ENCODE results near the gene RASEF. TPM values are rescaled to one million over a fixed set of nuclear protein-coding genes. Genes with fewer than 3 reads are reported as not detected.

RASEF gene
- total RNA-seq, 2 donors from 2014 or later, result 36.4 to 125 TPM

DNA sequence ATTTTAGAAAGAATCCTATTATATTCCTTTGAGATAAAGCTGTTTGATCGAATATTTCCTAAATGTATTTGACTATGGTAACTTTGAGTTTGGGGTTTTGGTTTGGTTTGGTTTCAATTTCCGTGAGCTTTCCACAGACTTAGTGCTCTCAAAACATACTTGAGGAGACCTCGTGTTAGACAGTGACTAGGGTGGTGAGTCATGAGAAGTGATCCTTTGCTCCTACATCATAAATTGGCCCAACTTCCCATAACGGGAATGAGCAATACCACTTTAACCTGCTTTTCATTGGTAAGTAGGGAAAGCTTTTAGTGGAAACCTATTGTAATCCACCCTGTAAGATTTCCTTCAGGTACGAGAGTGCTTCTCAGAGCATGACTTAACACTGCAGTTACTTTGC is 3.8 kb upstream of the RASEF start:
- DNase-seq (ENCODE audit: low spot score), result no peak
- Histone ChIP-seq H3K36me3 (no peaks in the 10 kb centered on the region), H3K4me3 (no peak overlapping the region), H3K4me1 (replicated peaks) (no peaks in the 10 kb centered on the region), H3K9me3 (no peaks in the 10 kb centered on the region), H3K27ac (no peak overlapping the region), H3K27me3 (replicated peaks; ENCODE audit: insufficient read depth) (no peaks in the 10 kb centered on the region)
- WGBS, result 73% methylated on average over 5 of the region's 5 CpGs
- intact Hi-C loops (cut with DNase I), result no loop called here
- TF ChIP-seq CTCF (IDR thresholded peaks at IDR 0.05) (no peak), POLR2AphosphoS5 (IDR thresholded peaks at IDR 0.05) (no peak)

- no peaks in the 10 kb centered on the region for H3K4me1 ChIP-seq (replicated peaks)
- intact Hi-C loops (cut with DNase I), result no loop called here
- no peak overlapping the region for H3K4me3 ChIP-seq
- H3K27ac ChIP-seq, result no peak overlapping the region
- no peaks in the 10 kb centered on the region for H3K36me3 ChIP-seq
- no peak for DNase-seq (ENCODE audit: low spot score)
- H3K27me3 ChIP-seq (replicated peaks; ENCODE audit: insufficient read depth), result no peaks in the 10 kb centered on the region
- 100% methylated on average over 1 of the region's 1 CpG for WGBS
- TF ChIP-seq CTCF (IDR thresholded peaks at IDR 0.05) (no peak), POLR2A (IDR thresholded peaks at IDR 0.05) (no peak), POLR2AphosphoS5 (IDR thresholded peaks at IDR 0.05) (no peak)
- no peaks in the 10 kb centered on the region for H3K9me3 ChIP-seq
Observed at GRCh38 chr9:83065233-83065632, 2.3 kb upstream of the RASEF start.

GRCh38 chr9:83061990-83062650 is 822 bp downstream of the RASEF start:
- H3K4me3 ChIP-seq, result peak overlapping the region; percentile 61 to 63
- DNase-seq (ENCODE audit: low spot score), result peak; percentile 41
- no peaks in the 10 kb centered on the region for H3K4me1 ChIP-seq (replicated peaks)
- no peaks in the 10 kb centered on the region for H3K9me3 ChIP-seq
- intact Hi-C loops (cut with DNase I), result no loop called here
- no peaks in the 10 kb centered on the region for H3K27me3 ChIP-seq (replicated peaks; ENCODE audit: insufficient read depth)
- 1% methylated on average over 53 of the region's 53 CpGs for WGBS
- TF ChIP-seq POLR2AphosphoS5 (IDR thresholded peaks at IDR 0.05) (no peak), CTCF (IDR thresholded peaks at IDR 0.05) (no peak), POLR2A (IDR thresholded peaks at IDR 0.05) (no peak)
- H3K36me3 ChIP-seq, result no peaks in the 10 kb centered on the region
- H3K27ac ChIP-seq, result peak overlapping the region; percentile 85 to 86

GRCh38 chr9:83061036-83061435 is 1.9 kb downstream of the RASEF start:
- no peaks in the 10 kb centered on the region for H3K9me3 ChIP-seq
- TF ChIP-seq POLR2AphosphoS5 (IDR thresholded peaks at IDR 0.05), result no peak
- TF ChIP-seq POLR2A (IDR thresholded peaks at IDR 0.05), result no peak
- no peak for TF ChIP-seq CTCF (IDR thresholded peaks at IDR 0.05)
- peak overlapping the region; percentile 85 to 86 for H3K27ac ChIP-seq
- no peaks in the 10 kb centered on the region for H3K27me3 ChIP-seq (replicated peaks; ENCODE audit: insufficient read depth)
- 61% methylated on average over 2 of the region's 2 CpGs for WGBS
- no peak for DNase-seq (ENCODE audit: low spot score)
- no peaks in the 10 kb centered on the region for H3K4me1 ChIP-seq (replicated peaks)
- H3K4me3 ChIP-seq, result peak overlapping the region; percentile 61 to 63
- intact Hi-C loops (cut with DNase I), result no loop called here
- H3K36me3 ChIP-seq, result no peaks in the 10 kb centered on the region

DNA sequence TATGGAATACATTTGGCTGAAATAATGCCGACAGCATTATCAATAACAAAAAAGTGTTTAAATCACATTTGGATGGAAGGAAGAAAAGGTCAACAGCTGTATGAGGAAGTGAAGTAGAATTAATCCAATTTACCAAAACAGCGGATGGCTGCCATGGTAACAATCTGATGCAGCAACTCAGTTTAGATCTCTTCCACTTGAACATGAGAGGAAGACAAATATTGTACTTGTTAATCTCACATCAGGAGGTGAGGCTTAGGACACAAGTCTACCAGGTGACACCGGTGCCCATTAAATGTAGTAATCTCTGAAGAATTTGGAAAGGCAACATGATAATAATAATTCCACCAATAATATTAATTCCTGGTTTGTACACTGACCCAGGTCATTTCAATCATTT is 2.4 kb downstream of the RASEF start:
- 60% methylated on average over 3 of the region's 3 CpGs for WGBS
- Histone ChIP-seq H3K4me3 (peak overlapping the region; percentile 61 to 63), H3K36me3 (no peaks in the 10 kb centered on the region), H3K9me3 (no peaks in the 10 kb centered on the region), H3K27ac (peak overlapping the region in 1 of 2 donors; percentile 85), H3K4me1 (replicated peaks) (no peaks in the 10 kb centered on the region), H3K27me3 (replicated peaks; ENCODE audit: insufficient read depth) (no peaks in the 10 kb centered on the region)
- no peak for DNase-seq (ENCODE audit: low spot score)
- intact Hi-C loops (cut with DNase I), result no loop called here
- no peak for TF ChIP-seq POLR2A (IDR thresholded peaks at IDR 0.05)
- no peak for TF ChIP-seq POLR2AphosphoS5 (IDR thresholded peaks at IDR 0.05)
- TF ChIP-seq CTCF (IDR thresholded peaks at IDR 0.05), result no peak

All from prostate gland (tissue), 2 donors.